CD4-positive, alpha-beta T cell (primary cell): ENCODE measurements around the gene SNX1. TPM values are rescaled to one million over a fixed set of nuclear protein-coding genes. Genes with fewer than 3 reads are reported as not detected.
A peak's percentile ranks its signal among the peaks of the same experiment; 100 is the strongest.

Experiments used
- ATAC-seq: fragments of 200-7000 bp; cut with Tn5 transposase; one replicate; pipeline ENCODE4 v1.10.0; 2022; ENCODE audit warnings: mild to moderate bottlenecking; ENCODE audit not compliant: poor library complexity
- CTCF ChIA-PET: fragments of 350-600 bp; sonication (Branson Sonifier 250); formaldehyde crosslinking; loops from one replicate; lab custom pipeline; 2021; ENCODE audit warnings: antibody characterized with exemption, inconsistent platforms; lab: Charles Lee
- POLR2A ChIA-PET: fragments of 350-600 bp; sonication (Branson Sonifier 250); formaldehyde crosslinking; loops from one replicate; lab custom pipeline; 2021; ENCODE audit warnings: antibody characterized with exemption, inconsistent platforms; lab: Charles Lee
- DNase-seq, 14 experiments: peaks; one replicate each; pipeline ENCODE4 v3.0.0-alpha.2; 2013 to 2020; ENCODE audit warnings: mixed read lengths in 2 of 14
- H3K27ac ChIP-seq, 2 donors: one replicate each; pipeline versions ENCODE4 v1.5.1 to v1.7.0; 2013; ENCODE audit warnings: low read length in 2 of 2, low read depth in 1 of 2, mild to moderate bottlenecking in 1 of 2
- H3K27me3 ChIP-seq, 2 experiments: 1 replicate in 1 of 2; 2 replicates in 1 of 2; pipeline versions ENCODE4 v1.6.1 to v1.7.0; 2013; ENCODE audit warnings: low read length in 2 of 2, control low read depth in 1 of 2, mild to moderate bottlenecking in 1 of 2, moderate library complexity in 1 of 2; ENCODE audit not compliant: insufficient read depth in 2 of 2, control insufficient read depth in 1 of 2
- H3K36me3 ChIP-seq: one replicate; pipeline ENCODE4 v1.6.1; 2013; ENCODE audit warnings: low read length, control low read depth; ENCODE audit not compliant: insufficient read depth
- H3K4me1 ChIP-seq: one replicate; pipeline ENCODE4 v1.6.1; 2013; ENCODE audit warnings: low read length, control low read depth; ENCODE audit not compliant: insufficient read depth
- H3K4me3 ChIP-seq: one replicate; pipeline ENCODE4 v1.5.1; 2013; ENCODE audit warnings: mild to moderate bottlenecking, low read length, moderate library complexity
- H3K9me3 ChIP-seq, 2 experiments: 1 replicate in 1 of 2; 2 replicates in 1 of 2; pipeline versions ENCODE4 v1.6.1 to v1.7.0; 2013; ENCODE audit warnings: low read length in 2 of 2, mild to moderate bottlenecking in 2 of 2, control low read depth in 1 of 2, moderate library complexity in 1 of 2; ENCODE audit not compliant: control insufficient read depth in 1 of 2, insufficient read depth in 1 of 2
- H3K27ac Mint-ChIP-seq: one replicate; pipeline ENCODE4 v1.8.0; 2020; ENCODE audit warnings: mixed read lengths
- H3K27me3 Mint-ChIP-seq: one replicate; pipeline ENCODE4 v1.8.0; 2021; ENCODE audit warnings: mixed read lengths
- H3K36me3 Mint-ChIP-seq: one replicate; pipeline ENCODE4 v1.8.0; 2021; ENCODE audit warnings: low read depth, mixed read lengths
- H3K4me1 Mint-ChIP-seq: one replicate; pipeline ENCODE4 v1.8.0; 2021; ENCODE audit warnings: low read depth, mixed read lengths
- H3K4me3 Mint-ChIP-seq: one replicate; pipeline ENCODE4 v1.8.0; 2020; ENCODE audit warnings: mild to moderate bottlenecking, mixed read lengths
- H3K9me3 Mint-ChIP-seq: one replicate; pipeline ENCODE4 v1.8.0; 2020; ENCODE audit warnings: mixed read lengths
- intact Hi-C, 2 experiments: fragments of 100-400 bp; cut with DNase I in 1 of 2; cut with micrococcal nuclease in 1 of 2; formaldehyde crosslinking; loops; one replicate each; pipeline versions ENCODE4 v1.15.1 to v1.9.0; 2023 to 2025; cut with DNase I, micrococcal nuclease
- total RNA-seq, 174 experiments: library from RNA in 2 of 174; stranded (reverse) in 2 of 174; gene quantifications; one replicate each; pipeline ENCODE4 v1.2.3 and lab custom pipeline; 2021 to 2026
- TF ChIP-seq, protein P1 (sequence below): fragments of 200-600 bp; IDR thresholded peaks from one replicate; pipeline ENCODE4 v1.8.0; 2022; ENCODE audit warnings: antibody characterized with exemption, mild to moderate bottlenecking

SNX1 gene
- total RNA-seq, 2 experiments from 2014 or later = 57.0 to 61.1 TPM

DNA sequence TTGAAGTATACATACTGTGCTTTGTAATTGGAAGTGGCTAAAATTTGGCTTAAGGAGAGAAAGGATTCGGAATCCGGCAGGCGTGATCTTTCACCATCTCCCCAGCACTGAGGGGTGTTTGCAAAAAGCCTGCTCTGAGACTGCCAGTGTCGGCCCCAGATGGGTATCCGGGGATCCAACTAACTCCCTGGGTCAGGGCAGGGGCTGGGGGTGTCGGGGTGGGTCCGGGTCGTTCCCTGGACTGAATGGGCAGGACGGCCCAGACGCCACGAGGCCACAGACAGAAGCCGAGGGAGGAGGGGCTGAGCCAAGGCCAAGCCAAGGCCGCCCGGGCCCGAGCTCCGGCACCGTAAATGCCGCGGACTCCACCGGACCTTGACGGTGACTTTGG, 66.7 kb downstream of the SNX1 start:
- ChIA-PET CTCF (interaction anchor here (1.1 to 2.8 kb wide), 2 partner anchors 9 to 13 kb away, joined by 4 to 26 read pairs; no protein-coding TSS in a partner anchor), POLR2A (interaction anchor here (0.6 to 4.2 kb wide), 11 partner anchors 9 to 853 kb away, joined by 3 to 48 read pairs (median 9); partner anchors contain the start of genes CIAO2A, CSNK1G1, FBXL22 and SNX1)
- ATAC-seq (no peak), DNase-seq (no peak)
- Histone ChIP-seq H3K36me3 (peaks cover 38% of the 10 kb centered on the region), H3K9me3 (no peaks in the 10 kb centered on the region), H3K4me1 (peaks cover 58% of the 10 kb centered on the region), H3K27me3 (no peaks in the 10 kb centered on the region), H3K4me3 (peak overlapping the region; percentile 77), H3K27ac (peak overlapping the region; percentile 70 to 76)
- intact Hi-C loops = loop anchor here (2.0 to 10.0 kb wide), 9 partner anchors 70 to 970 kb away; partner anchors contain the start of genes CIAO2A (in 1 of the 2), CSNK1G1 (in 1 of the 2), HERC1 (in 1 of the 2) and PDCD7 (in 1 of the 2)
- Mint-ChIP-seq H3K4me3 (peak overlapping the region; percentile 89), H3K9me3 (no peaks in the 10 kb centered on the region), H3K4me1 (peaks cover 52% of the 10 kb centered on the region), H3K27ac (peak overlapping the region; percentile 87), H3K27me3 (no peaks in the 10 kb centered on the region), H3K36me3 (peaks cover 38% of the 10 kb centered on the region)
- TF ChIP-seq, protein P1, sequence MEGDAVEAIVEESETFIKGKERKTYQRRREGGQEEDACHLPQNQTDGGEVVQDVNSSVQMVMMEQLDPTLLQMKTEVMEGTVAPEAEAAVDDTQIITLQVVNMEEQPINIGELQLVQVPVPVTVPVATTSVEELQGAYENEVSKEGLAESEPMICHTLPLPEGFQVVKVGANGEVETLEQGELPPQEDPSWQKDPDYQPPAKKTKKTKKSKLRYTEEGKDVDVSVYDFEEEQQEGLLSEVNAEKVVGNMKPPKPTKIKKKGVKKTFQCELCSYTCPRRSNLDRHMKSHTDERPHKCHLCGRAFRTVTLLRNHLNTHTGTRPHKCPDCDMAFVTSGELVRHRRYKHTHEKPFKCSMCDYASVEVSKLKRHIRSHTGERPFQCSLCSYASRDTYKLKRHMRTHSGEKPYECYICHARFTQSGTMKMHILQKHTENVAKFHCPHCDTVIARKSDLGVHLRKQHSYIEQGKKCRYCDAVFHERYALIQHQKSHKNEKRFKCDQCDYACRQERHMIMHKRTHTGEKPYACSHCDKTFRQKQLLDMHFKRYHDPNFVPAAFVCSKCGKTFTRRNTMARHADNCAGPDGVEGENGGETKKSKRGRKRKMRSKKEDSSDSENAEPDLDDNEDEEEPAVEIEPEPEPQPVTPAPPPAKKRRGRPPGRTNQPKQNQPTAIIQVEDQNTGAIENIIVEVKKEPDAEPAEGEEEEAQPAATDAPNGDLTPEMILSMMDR = no peak

DNA sequence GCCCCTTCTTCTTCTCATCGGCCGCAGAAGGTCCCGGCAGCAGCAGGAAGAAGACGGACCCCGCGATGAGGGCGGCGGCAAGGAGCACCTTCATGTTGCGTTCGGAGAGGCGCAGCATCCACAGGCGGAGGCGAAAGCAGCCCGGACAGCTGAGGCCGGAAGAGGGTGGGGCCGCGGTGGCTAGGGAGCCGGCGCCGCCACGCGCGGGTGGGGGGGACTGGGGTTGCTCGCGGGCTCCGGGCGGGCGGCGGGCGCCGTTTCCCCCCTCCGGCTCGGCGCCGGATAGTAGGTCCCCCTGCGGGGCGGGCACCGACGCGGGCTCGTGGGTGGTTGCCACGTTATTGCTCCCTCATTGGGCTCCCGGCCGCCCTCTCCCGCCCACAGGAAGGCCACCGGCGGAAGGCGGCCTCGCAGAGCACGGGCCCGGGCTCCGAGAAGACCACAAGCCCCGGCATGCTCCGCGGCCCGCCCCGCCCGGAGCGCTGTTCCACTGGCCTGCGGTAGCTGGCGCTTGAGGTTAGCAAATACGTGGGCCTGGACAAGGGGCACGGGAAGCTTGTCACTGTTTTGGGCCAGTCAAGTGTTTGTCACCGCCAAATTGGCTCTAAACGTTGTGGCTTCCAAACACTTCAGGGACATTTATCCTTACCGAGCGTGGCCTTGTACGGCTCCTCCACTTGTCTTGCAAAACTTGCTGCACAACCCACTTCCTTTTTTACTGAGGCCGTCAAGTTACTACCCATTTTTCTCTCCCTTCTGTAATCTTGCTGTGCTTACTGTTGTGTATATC, 67.3 kb downstream of the SNX1 start, which contains the start of gene PPIB:
PPIB (minus strand) TSS at position 154 of the 790 bp plus-strand sequence; CDS start at position 118, 36 bp downstream.
- Mint-ChIP-seq H3K4me1 (peaks cover 48% of the 10 kb centered on the region), H3K36me3 (peaks cover 32% of the 10 kb centered on the region)

More for the DNA sequence above, 67.3 kb downstream of the SNX1 start, which contains the start of gene PPIB:
- ATAC-seq (peak; percentile 92), DNase-seq (peak; percentile 91 to 98 (median 96))
- peaks cover 57% of the 10 kb centered on the region for H3K4me1 ChIP-seq
- intact Hi-C loops = loop anchor here (1.0 to 10.0 kb wide), 10 partner anchors 70 to 970 kb away; partner anchors contain the start of genes CSNK1G1 (in 2 of the 2), CIAO2A (in 1 of the 2), HERC1 (in 1 of the 2) and PDCD7 (in 1 of the 2)
- no peaks in the 10 kb centered on the region for H3K27me3 Mint-ChIP-seq
- no peaks in the 10 kb centered on the region for H3K9me3 ChIP-seq
- peak within 1 kb of the TSS; percentile 77 to 80 for H3K27ac ChIP-seq
- peaks cover 32% of the 10 kb centered on the region for H3K36me3 ChIP-seq
- H3K27me3 ChIP-seq = no peaks in the 10 kb centered on the region
- peak within 1 kb of the TSS; percentile 77 for H3K4me3 ChIP-seq
- CTCF ChIA-PET = interaction anchor here (0.7 to 2.8 kb wide), 6 partner anchors 9 to 971 kb away, joined by 3 to 26 read pairs (median 4); partner anchors contain the start of genes SNX1 and TRIP4
- TF ChIP-seq, protein P1 = peak; percentile 42
- no peaks in the 10 kb centered on the region for H3K9me3 Mint-ChIP-seq
- peak within 1 kb of the TSS; percentile 87 for H3K27ac Mint-ChIP-seq
- POLR2A ChIA-PET = interaction anchor here (0.6 to 4.2 kb wide), 22 partner anchors 9 to 1141 kb away, joined by 3 to 48 read pairs (median 4); partner anchors contain the start of genes CIAO2A, CSNK1G1, FBXL22 and RNU5B-1
- peak within 1 kb of the TSS; percentile 89 for H3K4me3 Mint-ChIP-seq
